ENCODE measurements around the gene NCBP1. TPM values are rescaled to one million over a fixed set of nuclear protein-coding genes. Genes with fewer than 3 reads are reported as not detected.

The NCBP1 gene
- total RNA-seq, 1 experiment from 2014 or later, result 23.0 TPM

DNA sequence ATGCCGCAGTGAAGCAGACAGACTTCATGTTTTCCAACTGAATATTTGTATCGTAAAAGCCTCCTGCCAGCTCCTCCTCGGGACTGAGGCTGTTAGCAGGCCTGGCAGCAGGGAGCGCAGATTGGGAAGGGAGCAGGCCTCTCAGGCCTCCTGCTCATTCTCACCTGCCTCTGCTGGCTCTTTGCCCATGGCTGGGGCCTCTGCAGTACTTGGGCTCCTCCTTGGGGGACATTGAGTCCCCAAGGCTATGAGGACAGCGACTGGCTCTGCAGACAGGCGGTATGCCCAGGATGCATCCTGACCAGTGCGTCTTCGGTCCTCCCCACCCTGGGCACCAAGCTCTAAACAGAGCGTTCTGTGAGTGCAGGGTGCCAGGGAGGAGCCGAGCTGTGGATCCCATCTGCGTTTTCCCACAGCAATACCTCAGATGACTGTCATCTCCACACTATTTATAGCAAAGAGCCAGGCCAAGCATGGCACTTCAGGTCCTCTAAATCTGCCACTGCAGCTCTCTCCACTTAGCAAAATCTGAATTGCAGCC is 39.2 kb upstream of the NCBP1 start:
- POLR2A ChIA-PET (ENCODE audit: unreplicated experiment), result no interaction called here
- Histone ChIP-seq H3K27ac (ENCODE audit: low read length) (no peak overlapping the region), H3K4me1 (ENCODE audit: insufficient read depth, low read length) (no peaks in the 10 kb centered on the region), H3K79me2 (ENCODE audit: low read length) (no peaks in the 10 kb centered on the region), H2AFZ (ENCODE audit: low read length) (no peak overlapping the region), H3K9me2 (replicated peaks; ENCODE audit: low read length) (no peaks in the 10 kb centered on the region), H3K9me3 (ENCODE audit: low read length) (no peaks in the 10 kb centered on the region), H3K36me3 (ENCODE audit: low read depth, low read length) (no peaks in the 10 kb centered on the region), H3K4me3 (ENCODE audit: low read length) (no peak overlapping the region), H3K9ac (ENCODE audit: low read length) (no peak overlapping the region), H3K4me2 (ENCODE audit: low read length) (no peak overlapping the region), H3K27me3 (ENCODE audit: low read length) (no peaks in the 10 kb centered on the region), H4K20me1 (ENCODE audit: low read length) (no peaks in the 10 kb centered on the region), H3F3A (ENCODE audit: low read length, unreplicated experiment) (no peaks in the 10 kb centered on the region)
- intact Hi-C loops (cut with micrococcal nuclease), result no loop called here
- no TSS peak for BruUV-seq (replicated peaks)
- ATAC-seq (no peak), DNase-seq (no peak)
- TF ChIP-seq EZH2 (IDR thresholded peaks at IDR 0.05; ENCODE audit: low read length, unreplicated experiment), result no peak
- TF ChIP-seq, protein P1, sequence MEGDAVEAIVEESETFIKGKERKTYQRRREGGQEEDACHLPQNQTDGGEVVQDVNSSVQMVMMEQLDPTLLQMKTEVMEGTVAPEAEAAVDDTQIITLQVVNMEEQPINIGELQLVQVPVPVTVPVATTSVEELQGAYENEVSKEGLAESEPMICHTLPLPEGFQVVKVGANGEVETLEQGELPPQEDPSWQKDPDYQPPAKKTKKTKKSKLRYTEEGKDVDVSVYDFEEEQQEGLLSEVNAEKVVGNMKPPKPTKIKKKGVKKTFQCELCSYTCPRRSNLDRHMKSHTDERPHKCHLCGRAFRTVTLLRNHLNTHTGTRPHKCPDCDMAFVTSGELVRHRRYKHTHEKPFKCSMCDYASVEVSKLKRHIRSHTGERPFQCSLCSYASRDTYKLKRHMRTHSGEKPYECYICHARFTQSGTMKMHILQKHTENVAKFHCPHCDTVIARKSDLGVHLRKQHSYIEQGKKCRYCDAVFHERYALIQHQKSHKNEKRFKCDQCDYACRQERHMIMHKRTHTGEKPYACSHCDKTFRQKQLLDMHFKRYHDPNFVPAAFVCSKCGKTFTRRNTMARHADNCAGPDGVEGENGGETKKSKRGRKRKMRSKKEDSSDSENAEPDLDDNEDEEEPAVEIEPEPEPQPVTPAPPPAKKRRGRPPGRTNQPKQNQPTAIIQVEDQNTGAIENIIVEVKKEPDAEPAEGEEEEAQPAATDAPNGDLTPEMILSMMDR (conservative IDR thresholded peaks at IDR 0.05; ENCODE audit: low read depth, low read length), result no peak
- no peak for TF ChIP-seq EZH2phosphoT487 (IDR thresholded peaks at IDR 0.05; ENCODE audit: borderline replicate concordance, low read length)
- CTCF ChIA-PET, result no interaction called here

DNA sequence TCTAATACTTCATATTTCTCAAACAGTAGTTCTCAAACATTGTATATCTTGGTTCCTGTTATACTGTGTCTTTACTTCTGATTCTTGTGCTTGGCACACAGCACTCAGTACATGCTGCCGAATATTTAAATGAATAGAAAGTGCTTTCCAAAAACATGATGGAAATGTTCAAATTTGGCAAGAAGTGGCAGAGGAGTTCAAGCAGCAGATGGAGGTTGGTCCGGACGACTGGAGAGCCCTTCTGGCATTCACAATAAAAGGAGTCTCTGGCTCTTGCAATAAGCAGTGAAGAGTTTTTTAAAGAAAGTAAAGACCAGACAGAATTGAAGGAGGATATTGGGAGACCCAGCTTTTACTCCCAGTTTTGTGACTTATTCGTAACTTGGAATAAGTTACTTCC is 36.7 kb upstream of the NCBP1 start:
- TF ChIP-seq, protein P1 (conservative IDR thresholded peaks at IDR 0.05; ENCODE audit: low read depth, low read length), result no peak
- TF ChIP-seq EZH2phosphoT487 (IDR thresholded peaks at IDR 0.05; ENCODE audit: borderline replicate concordance, low read length) (no peak), EZH2 (IDR thresholded peaks at IDR 0.05; ENCODE audit: low read length, unreplicated experiment) (no peak)
- ChIA-PET CTCF (no interaction called here), POLR2A (ENCODE audit: unreplicated experiment) (no interaction called here)

More for the DNA sequence above, 36.7 kb upstream of the NCBP1 start:
- Histone ChIP-seq H3K27me3 (ENCODE audit: low read length) (no peaks in the 10 kb centered on the region), H4K20me1 (ENCODE audit: low read length) (no peaks in the 10 kb centered on the region), H3K4me2 (ENCODE audit: low read length) (no peak overlapping the region), H3K36me3 (ENCODE audit: low read depth, low read length) (no peaks in the 10 kb centered on the region), H3K4me1 (ENCODE audit: insufficient read depth, low read length) (no peaks in the 10 kb centered on the region), H3K9me3 (ENCODE audit: low read length) (no peaks in the 10 kb centered on the region), H3K9me2 (replicated peaks; ENCODE audit: low read length) (no peaks in the 10 kb centered on the region), H3K4me3 (ENCODE audit: low read length) (no peak overlapping the region), H3K79me2 (ENCODE audit: low read length) (no peaks in the 10 kb centered on the region), H3K9ac (ENCODE audit: low read length) (no peak overlapping the region), H3K27ac (ENCODE audit: low read length) (no peak overlapping the region), H3F3A (ENCODE audit: low read length, unreplicated experiment) (no peaks in the 10 kb centered on the region), H2AFZ (ENCODE audit: low read length) (no peak overlapping the region)
- ATAC-seq (no peak), DNase-seq (no peak)
- intact Hi-C loops (cut with micrococcal nuclease), result loop anchor here (5.0 kb wide), 1 partner anchor 185 kb away; the partner anchor contains the start of gene TDRD7
- BruUV-seq (replicated peaks), result no TSS peak

Measured in PC-3 (cell line).